ENCODE results near the gene KIF1B.
"Not testable (repeated sequence)": the region's sequence is repeated elsewhere in the genome, so short reads cannot be mapped to it uniquely, and the experiment has no call there.

The KIF1B gene

DNA sequence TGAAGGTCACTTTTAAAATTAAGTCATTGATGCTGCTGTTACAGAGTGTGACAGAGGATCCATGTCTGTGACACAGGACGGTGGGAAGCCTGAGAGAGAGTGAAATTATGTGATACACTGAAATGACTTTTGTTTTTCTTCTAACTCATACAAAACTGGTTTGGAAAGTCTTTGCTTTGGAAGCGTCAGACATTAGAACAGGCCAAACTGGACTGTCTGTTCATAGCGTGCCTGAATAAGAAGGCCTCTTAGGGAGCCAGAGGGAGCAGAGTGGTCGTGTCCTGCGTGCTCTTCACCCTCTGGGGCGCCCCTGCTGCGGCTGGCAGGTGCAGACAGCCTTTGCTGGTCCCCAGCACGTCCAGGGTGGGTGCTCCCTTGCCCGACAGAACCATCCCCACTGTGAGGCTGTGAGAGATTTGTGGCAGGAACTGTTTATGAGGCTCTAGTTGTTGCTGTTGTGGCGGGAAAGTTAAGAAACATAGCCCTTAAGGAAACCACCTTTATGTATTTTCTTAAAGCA is 168.8 kb downstream of the KIF1B start:
- FAIRE-seq (no peak), DNase-seq (ENCODE audit: insufficient read length, low spot score) (no peak)

DNA sequence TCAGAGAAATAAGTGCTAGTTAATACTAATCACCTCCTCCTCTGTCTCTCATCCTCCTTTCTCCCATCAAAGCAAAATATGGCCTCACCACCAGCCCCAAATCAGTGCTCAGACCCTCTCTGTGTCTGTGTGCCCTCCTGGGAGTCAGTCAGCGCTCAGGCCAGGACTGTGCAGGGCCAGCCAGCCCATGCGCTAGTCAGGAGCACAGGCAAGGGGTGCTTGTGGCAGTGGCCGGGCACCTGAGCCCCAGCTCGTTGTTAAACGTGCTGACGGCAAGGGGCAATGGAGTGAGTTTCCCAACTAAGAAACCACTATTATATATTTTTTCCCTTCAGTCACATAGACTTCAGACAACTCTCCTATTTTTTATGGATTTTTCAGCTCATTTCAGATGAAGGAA is 169.3 kb downstream of the KIF1B start:
- no peak for FAIRE-seq
- no peak for DNase-seq (ENCODE audit: insufficient read length, low spot score)

DNA sequence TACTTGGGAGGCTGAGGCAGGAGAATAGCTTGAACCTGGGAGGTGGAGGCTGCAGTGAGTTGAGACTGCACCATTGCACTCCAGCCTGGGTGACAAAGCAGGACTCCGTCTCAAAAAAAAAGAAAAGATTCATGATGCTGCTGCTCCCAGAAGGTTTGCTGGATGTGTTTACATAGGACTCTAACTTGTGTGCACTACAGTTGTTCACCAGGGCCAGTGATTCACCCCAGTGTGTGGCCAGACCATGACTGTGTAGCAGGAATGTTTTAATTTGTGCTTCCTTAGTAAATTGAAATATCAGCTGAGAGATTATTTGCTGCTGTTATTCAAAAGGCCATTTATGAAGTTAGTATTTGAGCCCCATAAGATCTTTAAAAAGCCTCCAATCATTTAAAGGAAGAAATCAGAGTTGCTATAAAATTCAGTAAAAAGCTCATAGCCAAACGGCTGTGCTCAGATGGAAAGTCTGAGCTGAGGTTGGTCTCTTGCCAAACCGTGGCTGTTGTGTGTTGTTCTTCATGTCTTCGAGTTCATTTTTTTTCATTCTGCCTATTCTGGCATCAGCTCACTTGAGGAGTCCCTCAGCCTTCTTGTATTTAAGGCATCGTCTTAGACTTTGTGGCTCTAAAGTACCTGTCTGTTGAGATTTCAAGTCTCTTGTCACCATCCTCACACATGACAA is 170.4 kb downstream of the KIF1B start:
- no peak for FAIRE-seq
- no peak for DNase-seq (ENCODE audit: insufficient read length, low spot score)

- DNase-seq (ENCODE audit: insufficient read length, low spot score) (no peak), FAIRE-seq (no peak)
Measured at GRCh38 chr1:10383630-10384029, 173.3 kb downstream of the KIF1B start.

- no peak for FAIRE-seq
- DNase-seq (ENCODE audit: insufficient read length, low spot score), result no peak
Measured at GRCh38 chr1:10384219-10384618, 173.8 kb downstream of the KIF1B start.

DNA sequence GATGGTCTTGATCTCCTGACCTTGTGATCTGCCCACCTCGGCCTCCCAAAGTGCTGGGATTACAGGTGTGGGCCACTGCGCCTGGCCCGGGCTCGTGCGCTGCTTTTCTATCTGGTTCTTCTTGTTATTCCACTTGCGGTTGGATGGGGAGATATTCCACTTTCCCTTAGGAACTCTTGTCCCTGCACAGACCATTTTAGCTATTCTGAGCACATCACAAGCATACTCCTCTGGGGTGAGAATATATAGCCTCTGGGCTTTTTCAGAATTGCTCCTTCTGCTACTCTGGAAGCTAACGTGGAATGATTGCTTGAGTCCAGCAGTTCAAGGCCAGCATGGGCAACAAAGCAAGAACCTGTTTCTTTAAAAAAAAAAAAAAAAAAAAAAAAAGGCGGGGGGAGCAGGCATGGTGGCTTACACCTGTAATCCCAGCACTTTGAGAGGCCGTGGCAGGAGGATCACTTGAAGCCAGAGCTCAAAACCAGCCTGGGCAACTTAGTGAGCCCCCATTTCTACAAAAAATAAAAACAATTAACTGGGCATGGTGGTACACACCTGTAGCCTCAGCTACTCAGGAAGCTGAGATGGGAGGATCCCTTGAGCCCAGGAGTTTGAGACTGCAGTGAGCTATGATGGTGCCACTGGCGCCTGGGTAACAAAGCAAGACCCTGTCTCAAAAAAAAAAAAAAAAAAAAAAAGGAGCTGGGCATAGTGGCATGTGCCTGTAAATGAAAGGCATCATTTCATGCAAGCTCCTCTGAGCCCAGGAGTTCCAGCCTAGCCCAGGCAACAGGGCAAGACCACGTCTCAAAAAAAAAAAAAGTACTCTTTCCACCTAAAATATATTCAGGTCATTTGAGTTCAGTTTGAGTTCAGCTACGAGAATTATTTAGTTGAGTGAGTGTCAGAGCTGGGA is 176.6 kb downstream of the KIF1B start:
- FAIRE-seq, result no peak
- DNase-seq (ENCODE audit: insufficient read length, low spot score), result no peak

DNA sequence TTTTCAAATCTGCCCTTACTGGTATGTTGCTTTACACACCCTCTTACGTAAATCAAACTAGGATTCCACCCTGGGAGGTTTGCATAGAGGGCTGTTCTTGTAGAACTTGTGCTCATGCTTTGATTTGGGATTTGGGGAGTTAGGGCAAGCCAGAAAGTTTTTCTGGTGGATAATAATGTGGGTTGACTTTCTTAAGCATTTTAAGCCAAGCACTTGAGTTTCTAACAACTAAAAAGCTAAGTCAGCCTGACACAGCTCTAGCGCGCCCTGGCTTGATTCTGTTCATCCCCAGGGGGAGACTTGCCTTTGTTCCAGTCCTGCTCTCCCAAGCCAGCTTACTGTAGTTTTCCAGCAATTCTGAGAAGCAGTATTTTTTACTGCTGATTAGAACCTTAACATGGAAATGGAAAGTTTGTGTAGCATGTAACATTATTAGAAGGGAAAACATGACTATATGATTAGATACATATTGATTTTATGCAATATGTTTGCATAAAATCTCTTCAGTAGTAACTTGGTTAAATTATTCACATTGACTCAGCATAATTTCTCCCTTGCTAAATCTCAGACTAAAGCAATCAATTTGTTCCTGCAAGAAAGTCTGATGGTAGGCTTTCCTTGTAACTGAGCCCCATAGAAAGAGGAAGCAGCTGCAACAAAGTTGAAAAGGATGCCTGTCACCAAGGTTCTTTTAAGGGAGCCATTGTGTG is 177.5 kb downstream of the KIF1B start:
- DNase-seq (ENCODE audit: insufficient read length, low spot score) (no peak), FAIRE-seq (no peak)

DNA sequence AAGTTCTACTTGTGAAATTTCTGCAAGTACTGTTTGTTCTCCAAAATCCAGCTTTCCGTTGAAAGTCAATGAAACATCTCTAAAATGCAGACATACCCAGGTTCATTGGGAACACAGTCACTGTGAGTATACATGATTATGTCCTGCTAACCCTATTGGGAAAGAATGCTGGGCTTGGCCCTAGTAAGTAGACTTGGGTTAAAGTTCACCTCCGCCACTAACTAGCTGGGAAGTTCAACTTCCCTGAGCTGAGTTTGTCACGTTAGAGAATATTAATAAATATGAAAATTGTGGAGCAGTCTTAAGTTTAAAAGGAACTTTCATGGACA is 178.0 kb downstream of the KIF1B start:
- DNase-seq (ENCODE audit: insufficient read length, low spot score) (no peak), FAIRE-seq (no peak)

GRCh38 chr1:10389271-10389973 is 179.1 kb downstream of the KIF1B start:
- FAIRE-seq, result no peak
- DNase-seq (ENCODE audit: insufficient read length, low spot score), result no peak

GRCh38 chr1:10396870-10397269 is 186.5 kb downstream of the KIF1B start:
- DNase-seq (ENCODE audit: insufficient read length, low spot score) (no peak), FAIRE-seq (no peak)

DNA sequence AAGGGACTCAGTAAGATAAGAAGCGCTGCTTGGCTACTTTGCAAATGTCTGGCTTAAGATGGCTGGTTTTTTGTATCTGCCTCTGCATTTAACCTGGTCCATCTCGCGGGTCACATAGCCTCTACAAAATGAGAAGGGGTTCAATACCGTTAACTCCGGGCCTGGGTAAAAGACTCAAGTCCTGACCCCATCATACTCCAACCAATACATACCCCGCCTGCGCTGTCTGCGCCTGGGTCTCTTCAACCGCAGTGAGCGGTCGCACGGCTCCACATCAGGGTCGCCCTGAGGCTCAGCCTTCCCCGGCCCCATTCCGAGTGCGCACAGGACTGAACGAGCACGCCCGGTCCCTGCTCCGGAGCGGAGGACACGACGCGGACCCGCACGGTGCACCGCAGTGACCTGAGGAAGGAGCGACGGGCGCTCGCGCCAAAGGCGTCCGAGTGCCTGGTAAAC is 187.9 kb downstream of the KIF1B start:
- no peak for FAIRE-seq
- no peak for DNase-seq (ENCODE audit: insufficient read length, low spot score)

DNA sequence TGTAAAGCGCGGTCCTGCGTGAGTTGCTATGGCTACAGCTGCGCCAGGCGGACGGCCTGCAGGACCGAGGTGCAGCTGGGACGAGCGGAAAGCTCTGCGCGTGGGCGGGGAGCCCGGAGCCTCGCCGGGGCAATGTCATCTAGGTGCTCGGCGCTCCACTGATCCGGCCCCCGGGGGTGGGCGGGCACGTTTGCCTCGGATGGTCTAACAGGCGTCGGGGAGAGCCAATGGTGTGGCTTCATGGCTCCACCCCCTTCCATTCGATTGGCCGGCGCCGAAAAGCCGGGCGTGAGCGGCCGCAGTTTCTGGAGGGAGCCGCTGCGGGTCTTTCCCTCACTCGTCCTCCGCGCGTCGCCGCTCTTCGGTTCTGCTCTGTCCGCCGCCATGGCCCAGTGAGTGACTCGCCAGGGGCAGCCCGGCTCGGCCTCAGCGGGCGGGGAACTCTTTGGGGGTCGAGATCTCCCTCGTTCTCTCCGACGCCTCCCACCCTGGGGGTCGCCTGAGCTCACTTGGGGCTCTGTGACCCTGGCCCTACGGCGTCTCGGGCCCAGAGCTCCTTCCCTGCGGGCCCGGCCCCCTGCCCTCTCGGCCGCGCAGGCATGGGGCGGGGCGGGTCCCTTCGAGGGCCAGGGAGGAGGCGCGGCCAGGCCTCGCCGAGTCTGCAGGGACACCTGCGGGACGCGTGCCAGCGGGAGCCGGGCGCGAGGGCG is 188.5 kb downstream of the KIF1B start, which contains the start of gene PGD:
Gene PGD (plus strand): TSS at position 331 of the 710 bp plus-strand sequence. CDS start 54 bp downstream, at position 385.
- FAIRE-seq (peak; percentile 57), DNase-seq (ENCODE audit: insufficient read length, low spot score) (peak; percentile 95)

DNA sequence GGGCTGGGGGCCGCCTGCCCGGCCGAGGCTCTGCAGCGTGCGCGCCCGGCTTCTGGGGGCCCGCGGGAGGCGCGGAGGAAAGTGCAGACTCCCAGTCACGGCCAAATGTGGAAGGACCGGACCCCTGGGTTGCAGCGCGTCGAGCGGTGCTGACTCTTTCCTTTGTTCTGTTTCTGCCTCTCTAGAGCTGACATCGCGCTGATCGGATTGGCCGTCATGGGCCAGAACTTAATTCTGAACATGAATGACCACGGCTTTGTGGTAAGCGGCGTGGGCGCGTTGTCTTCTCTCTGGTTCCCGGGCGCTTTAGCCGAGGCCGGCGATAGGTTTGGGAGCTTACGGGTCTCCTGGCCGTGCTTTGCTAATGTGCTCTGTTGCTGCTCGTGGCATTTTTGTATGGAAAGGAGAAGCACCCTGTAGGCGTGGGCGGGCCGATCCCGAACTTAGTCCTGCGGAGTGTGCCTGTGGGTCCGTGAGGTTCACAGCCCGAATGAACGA is 189.1 kb downstream of the KIF1B start:
- no peak for FAIRE-seq
- DNase-seq (ENCODE audit: insufficient read length, low spot score), result peak; percentile 40

DNA sequence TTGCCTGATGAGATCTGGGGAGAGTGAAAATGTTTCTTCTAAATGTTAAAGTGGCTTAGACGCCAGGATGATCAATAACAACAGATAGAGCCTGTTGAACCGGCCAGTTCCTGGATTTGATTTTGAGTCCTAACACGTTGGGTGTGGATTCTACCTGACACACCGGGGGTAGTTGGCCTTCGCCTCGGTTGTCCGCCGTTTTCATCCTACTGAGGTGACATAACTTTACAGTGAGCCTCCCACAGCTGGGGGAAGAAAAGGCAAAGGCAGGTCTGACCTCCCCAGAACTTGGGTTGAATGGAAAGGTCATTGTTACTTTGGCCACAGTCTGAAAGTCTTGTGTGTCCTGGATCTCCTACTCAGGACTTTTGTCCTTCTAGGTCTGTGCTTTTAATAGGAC is 189.6 kb downstream of the KIF1B start:
- FAIRE-seq, result no peak

GRCh38 chr1:10401281-10401680 is 190.9 kb downstream of the KIF1B start:
- FAIRE-seq (no peak), DNase-seq (ENCODE audit: insufficient read length, low spot score) (no peak)

More for the DNA sequence above, 189.6 kb downstream of the KIF1B start:
- no peak for DNase-seq (ENCODE audit: insufficient read length, low spot score)

- DNase-seq (ENCODE audit: insufficient read length, low spot score) (no peak), FAIRE-seq (no peak)
Measured at GRCh38 chr1:10402729-10403274, 192.4 kb downstream of the KIF1B start.

- DNase-seq (ENCODE audit: insufficient read length, low spot score) (no peak), FAIRE-seq (no peak)
Measured at GRCh38 chr1:10407201-10407600, 196.8 kb downstream of the KIF1B start.

DNA sequence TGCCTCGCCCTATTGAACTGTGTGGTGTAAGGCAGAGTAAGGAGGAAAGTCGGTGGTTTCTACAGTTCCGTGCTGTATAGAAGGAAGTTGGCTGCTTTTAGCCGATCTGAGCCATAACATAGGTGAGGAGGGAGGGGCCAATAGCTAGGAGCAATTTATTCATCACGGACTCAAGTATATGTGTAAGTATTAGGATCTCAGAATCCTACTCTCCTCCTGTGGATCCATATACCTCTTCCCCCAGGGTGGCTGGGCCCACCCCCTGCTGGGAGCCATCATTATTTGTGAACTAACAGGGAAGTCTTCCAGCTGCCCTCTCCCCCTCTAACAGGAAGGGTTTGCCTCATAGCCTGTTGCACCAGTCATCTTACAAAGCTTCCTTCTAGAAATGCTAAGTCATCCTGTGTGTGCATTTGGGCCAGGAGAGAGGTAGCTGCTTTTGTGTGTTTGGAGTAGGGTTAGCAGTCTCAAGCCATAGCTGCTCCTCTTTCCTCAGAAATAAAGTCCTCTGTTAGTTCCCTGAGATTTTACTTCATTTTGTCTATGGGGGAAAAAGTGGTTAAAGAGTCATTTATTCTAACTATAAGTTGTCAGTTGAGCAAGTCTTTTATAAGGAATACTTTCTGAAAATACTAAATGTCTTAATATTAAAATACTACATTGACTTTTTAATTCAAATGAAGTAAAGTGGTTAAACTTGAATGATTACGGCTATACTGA is 205.0 kb downstream of the KIF1B start:
- FAIRE-seq (no peak), DNase-seq (ENCODE audit: insufficient read length, low spot score) (no peak)

- FAIRE-seq, result not testable (repeated sequence)
Measured at GRCh38 chr1:10415967-10416366, 205.6 kb downstream of the KIF1B start.

More at GRCh38 chr1:10415967-10416366, 205.6 kb downstream of the KIF1B start:
- not testable (repeated sequence) for DNase-seq (ENCODE audit: insufficient read length, low spot score)
